Measurements from ENCODE around the gene COL18A1.
"Not testable (repeated sequence)": the region's sequence is repeated elsewhere in the genome, so short reads cannot be mapped to it uniquely, and the experiment has no call there.

- TF ChIP-seq CTCF (IDR thresholded peaks at IDR 0.05); EP300 (IDR thresholded peaks at IDR 0.05; ENCODE audit: borderline replicate concordance in 1 of 2, low read depth in 1 of 2, low read length in 1 of 2); GABPA (IDR thresholded peaks at IDR 0.05; ENCODE audit: low read depth); NRF1 (IDR thresholded peaks at IDR 0.05; ENCODE audit: low read depth, low read length); USF2 (IDR thresholded peaks at IDR 0.05; ENCODE audit: borderline replicate concordance, low read depth, low read length); RXRA (IDR thresholded peaks at IDR 0.05; ENCODE audit: borderline replicate concordance, low read depth); TAF1 (IDR thresholded peaks at IDR 0.05; ENCODE audit: borderline replicate concordance, low read depth, low read length): not testable (repeated sequence)
Measured at GRCh38 chr21:45527151-45527999, 122.4 kb downstream of the COL18A1 start.
